GM19438 (cell line): ENCODE data around the gene TANGO6.

Experiments used
- ATAC-seq: cut with Tn5 transposase; IDR thresholded peaks from one replicate; pipeline ENCODE4 v1.9.1; 2021; ENCODE audit warnings: low read depth; ENCODE audit not compliant: unreplicated experiment

Gene TANGO6

DNA sequence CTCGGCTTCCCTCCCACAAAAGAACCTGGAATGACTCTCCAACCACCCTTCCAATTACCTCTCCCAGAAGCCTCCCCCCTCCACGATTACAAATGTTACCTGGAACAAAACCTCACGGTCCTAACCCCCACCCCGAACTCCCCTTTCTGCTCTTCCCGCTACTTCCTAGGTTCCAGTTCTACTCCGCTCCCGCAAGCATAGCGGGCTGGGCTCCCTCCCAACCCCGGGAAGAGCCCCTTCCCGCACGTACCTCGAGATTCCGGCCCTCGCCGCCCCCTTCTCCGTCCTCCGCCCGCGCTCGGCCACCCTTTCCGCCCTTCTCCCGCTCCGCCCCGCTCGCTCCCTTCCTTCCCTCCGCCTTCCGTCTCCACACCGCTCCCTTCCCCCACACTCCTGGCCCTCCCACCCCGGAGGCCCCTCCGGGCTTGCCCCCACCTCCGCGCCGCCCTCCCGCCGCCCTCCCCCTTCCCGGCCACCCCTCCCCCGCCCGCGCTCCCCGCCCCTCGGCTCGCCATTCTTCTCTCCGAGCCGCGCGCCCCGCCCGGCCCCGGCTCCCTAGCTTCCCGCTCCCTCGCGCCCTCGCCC, 288.6 kb downstream of the TANGO6 start:
- ATAC-seq = peak; percentile 46

DNA sequence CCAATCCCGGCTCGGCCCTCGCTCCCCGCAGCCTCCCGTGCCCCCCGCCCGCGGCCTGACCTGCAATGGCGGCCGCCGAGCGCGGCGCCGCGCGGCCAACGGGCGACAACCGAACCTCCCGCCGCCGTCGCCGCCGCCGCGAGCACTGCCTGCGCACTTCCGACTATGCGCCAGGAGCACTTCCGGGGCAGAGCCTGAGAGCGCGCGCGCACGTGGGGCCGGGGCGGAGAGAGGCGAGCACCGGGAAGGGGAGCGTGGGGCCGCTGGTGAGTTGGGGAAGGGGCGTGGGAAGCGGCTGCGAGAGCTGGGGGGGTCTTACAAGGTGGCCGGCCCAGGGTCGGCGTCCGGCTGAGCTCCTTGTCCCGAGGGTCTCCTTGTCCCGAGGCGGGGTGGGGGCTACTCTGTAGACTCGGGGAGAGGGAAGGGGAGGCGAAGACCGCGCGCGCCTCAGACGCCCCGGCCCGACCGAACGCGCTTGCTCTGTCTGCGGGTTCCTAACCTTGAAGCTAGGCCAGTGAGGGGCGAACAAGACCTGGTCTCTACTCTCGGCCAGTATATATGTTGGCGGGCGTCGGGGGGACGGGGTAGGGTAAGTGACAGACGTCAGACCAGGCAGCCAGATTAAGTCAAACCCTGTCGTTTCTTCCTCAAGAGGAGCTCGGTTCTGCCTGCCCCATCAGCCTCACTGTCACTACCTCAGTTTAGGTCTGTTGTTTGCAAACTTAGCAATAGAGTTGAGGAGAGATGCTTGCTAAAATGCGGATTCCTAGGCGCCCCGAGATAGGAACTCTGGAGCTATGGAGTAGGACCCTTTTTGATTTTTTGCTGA, 289.3 kb downstream of the TANGO6 start, which contains the start of the genes CHTF8 and UTP4:
CHTF8 (minus strand) TSS at position 165 of the 829 bp plus-strand sequence. CDS start 11,130 bp downstream, outside the sequence.
UTP4 (plus strand) TSS at position 226 of the 829 bp plus-strand sequence. CDS start 811 bp downstream, outside the sequence.
- ATAC-seq = peak; percentile 89

DNA sequence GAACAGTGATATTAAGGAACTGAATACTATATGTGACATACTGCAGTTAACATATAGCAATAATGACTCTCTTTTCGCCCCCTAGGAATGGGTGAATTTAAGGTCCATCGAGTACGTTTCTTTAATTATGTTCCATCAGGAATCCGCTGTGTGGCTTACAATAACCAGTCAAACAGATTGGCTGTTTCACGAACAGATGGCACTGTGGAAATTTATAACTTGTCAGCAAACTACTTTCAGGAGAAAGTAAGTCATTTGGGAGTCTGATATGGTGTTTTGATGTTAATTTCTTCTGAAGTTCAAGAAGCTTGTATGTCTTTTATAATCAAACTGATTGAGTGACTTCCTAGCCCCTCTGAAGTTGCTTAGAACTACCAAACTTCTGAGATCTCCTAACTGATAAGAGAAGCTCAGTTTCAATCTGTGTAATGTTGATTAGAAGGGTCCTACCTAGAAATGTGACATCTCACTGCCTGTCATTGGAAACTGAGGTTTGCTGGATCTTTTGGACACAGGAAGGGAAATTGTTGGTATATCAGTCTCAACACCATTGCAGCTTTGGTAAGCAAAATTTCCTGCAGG, 290.1 kb downstream of the TANGO6 start:
- ATAC-seq = no peak
